Measurements from ENCODE around the gene SH3D19. TPM values are rescaled to one million over a fixed set of nuclear protein-coding genes. Genes with fewer than 3 reads are reported as not detected.
"Not testable (repeated sequence)": the region's sequence is repeated elsewhere in the genome, so short reads cannot be mapped to it uniquely, and the experiment has no call there.

Gene SH3D19
- total and polyA plus RNA-seq, 8 donors, result 11.0 to 129 (median 67.1) TPM

DNA sequence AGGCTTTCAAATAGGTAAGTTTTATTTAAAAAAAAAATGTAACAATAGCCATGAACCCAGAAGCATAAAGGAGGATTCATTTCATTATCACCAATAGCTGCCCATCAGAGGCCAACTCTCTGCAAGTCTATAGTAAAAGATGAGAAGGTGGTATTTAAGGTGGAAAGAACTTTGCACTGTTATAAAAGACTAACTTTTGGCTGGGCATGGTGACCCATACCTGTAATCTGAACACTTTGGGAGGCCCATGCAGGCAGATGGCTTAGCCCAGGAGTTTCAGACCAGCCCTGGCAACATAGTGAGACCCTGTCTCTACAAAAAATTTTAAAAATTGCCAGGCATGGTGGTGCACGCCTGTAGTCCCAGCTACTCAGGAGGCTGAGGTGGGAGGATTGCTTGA lies 182.6 kb downstream of the SH3D19 start:
- intact Hi-C loops (cut with DNase I; ENCODE audit: low total_unique reads), result no loop called here
- H3K27me3 ChIP-seq, result no peaks in the 10 kb centered on the region
- TF ChIP-seq CTCF (IDR thresholded peaks at IDR 0.05) (no peak), EP300 (IDR thresholded peaks at IDR 0.05) (no peak), POLR2AphosphoS5 (IDR thresholded peaks at IDR 0.05) (no peak), POLR2A (IDR thresholded peaks at IDR 0.05) (no peak)
- peaks cover 21 to 97% (median 87%) of the 10 kb centered on the region in 4 donors for H3K36me3 ChIP-seq
- H3K27ac ChIP-seq, result no peak overlapping the region
- no peaks in the 10 kb centered on the region for H3K9me3 ChIP-seq
- H3K4me1 ChIP-seq, result no peaks in the 10 kb centered on the region
- DNase-seq, result no peak
- no peak overlapping the region for H3K4me3 ChIP-seq
- 87 to 100% (median 100%) methylated on average over 1 of the region's 1 CpG for WGBS, 5 donors

DNA sequence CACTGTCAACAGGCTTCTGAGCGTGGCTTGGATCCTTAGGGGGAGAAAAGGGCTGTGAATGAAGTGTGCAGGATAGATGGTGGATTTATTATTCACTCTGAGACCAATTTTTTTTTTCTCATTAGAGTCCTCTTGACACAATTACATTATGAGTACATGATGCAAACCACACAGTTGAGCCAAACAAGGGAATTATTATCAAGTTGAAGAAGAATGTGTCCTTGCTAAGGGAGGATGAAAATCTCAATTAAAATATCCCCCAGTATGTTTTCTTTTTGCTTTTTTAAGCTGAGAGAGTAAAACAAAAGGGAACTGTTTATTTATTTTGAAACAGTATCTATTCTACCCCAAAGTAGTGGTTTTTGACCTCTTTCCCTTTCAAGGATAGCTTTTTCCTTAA lies 185.6 kb downstream of the SH3D19 start:
- H3K4me1 ChIP-seq, result no peaks in the 10 kb centered on the region
- DNase-seq, result no peak
- H3K4me3 ChIP-seq, result no peak overlapping the region
- peaks cover 21 to 91% (median 81%) of the 10 kb centered on the region in 4 donors for H3K36me3 ChIP-seq
- no peaks in the 10 kb centered on the region for H3K27me3 ChIP-seq
- H3K27ac ChIP-seq, result no peak overlapping the region
- WGBS, 5 donors, result 100% methylated on average over 1 of the region's 1 CpG
- intact Hi-C loops (cut with DNase I; ENCODE audit: low total_unique reads), result no loop called here
- no peak for TF ChIP-seq EP300 (IDR thresholded peaks at IDR 0.05)
- TF ChIP-seq POLR2AphosphoS5 (IDR thresholded peaks at IDR 0.05), result no peak
- TF ChIP-seq POLR2A (IDR thresholded peaks at IDR 0.05), result no peak
- TF ChIP-seq CTCF (IDR thresholded peaks at IDR 0.05), result no peak
- no peaks in the 10 kb centered on the region for H3K9me3 ChIP-seq

DNA sequence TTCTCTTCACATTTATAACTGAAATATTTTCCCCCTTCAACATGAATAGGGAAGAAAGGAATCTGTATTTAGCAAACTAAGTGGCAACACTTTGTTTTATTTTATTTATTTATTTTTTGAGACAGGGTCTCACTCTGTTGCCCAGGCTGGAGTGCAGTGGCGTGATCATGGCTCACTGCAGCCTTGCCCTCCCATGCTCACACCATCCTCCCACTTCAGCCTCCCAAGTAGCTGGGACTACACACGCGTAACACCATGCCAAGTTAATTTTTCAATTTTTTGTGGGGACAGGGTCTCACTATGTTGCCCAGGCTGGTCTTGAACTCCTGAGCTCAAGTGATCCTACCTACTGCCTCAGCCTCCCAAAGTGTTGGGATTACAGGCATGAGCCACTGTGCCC lies 189.4 kb downstream of the SH3D19 start:
- H3K4me1 ChIP-seq; H3K27me3 ChIP-seq; DNase-seq; H3K27ac ChIP-seq; H3K4me3 ChIP-seq; H3K9me3 ChIP-seq; intact Hi-C loops (cut with DNase I; ENCODE audit: low total_unique reads): not testable (repeated sequence)
- peaks cover 14 to 90% (median 84%) of the 10 kb centered on the region in 4 donors for H3K36me3 ChIP-seq
- 94 to 98% (median 96%) methylated on average over 3 of the region's 3 CpGs for WGBS, 5 donors

GRCh38 chr4:151133311-151133710 lies 192.1 kb downstream of the SH3D19 start:
- TF ChIP-seq POLR2A (IDR thresholded peaks at IDR 0.05), result no peak
- TF ChIP-seq EP300 (IDR thresholded peaks at IDR 0.05), result no peak
- TF ChIP-seq POLR2AphosphoS5 (IDR thresholded peaks at IDR 0.05), result no peak
- no peak for TF ChIP-seq CTCF (IDR thresholded peaks at IDR 0.05)
- peaks cover 6 to 91% (median 84%) of the 10 kb centered on the region in 4 donors for H3K36me3 ChIP-seq
- 81 to 90% (median 83%) methylated on average over 5 of the region's 5 CpGs for WGBS, 5 donors
- no peaks in the 10 kb centered on the region for H3K27me3 ChIP-seq
- H3K27ac ChIP-seq, result no peak overlapping the region
- DNase-seq, result no peak
- intact Hi-C loops (cut with DNase I; ENCODE audit: low total_unique reads), result no loop called here
- no peak overlapping the region for H3K4me3 ChIP-seq
- no peaks in the 10 kb centered on the region for H3K9me3 ChIP-seq
- H3K4me1 ChIP-seq, result no peaks in the 10 kb centered on the region

GRCh38 chr4:151129796-151130195 lies 195.6 kb downstream of the SH3D19 start:
- Histone ChIP-seq H3K4me1 (no peaks in the 10 kb centered on the region), H3K27ac (no peak overlapping the region), H3K27me3 (no peaks in the 10 kb centered on the region), H3K4me3 (no peak overlapping the region), H3K36me3 (peaks cover 6 to 96% (median 93%) of the 10 kb centered on the region in 4 donors), H3K9me3 (no peaks in the 10 kb centered on the region)
- DNase-seq, result no peak
- intact Hi-C loops (cut with DNase I; ENCODE audit: low total_unique reads), result loop anchor here (10.0 kb wide), 1 partner anchor 225 kb away; no protein-coding TSS in a partner anchor
- WGBS, 5 donors, result 60 to 88% (median 75%) methylated on average over 1 of the region's 1 CpG
- TF ChIP-seq POLR2AphosphoS5 (IDR thresholded peaks at IDR 0.05), result no peak
- TF ChIP-seq CTCF (IDR thresholded peaks at IDR 0.05), result no peak
- no peak for TF ChIP-seq EP300 (IDR thresholded peaks at IDR 0.05)
- TF ChIP-seq POLR2A (IDR thresholded peaks at IDR 0.05), result no peak
